KOPT-K1 (cell line): ENCODE results near the gene CHRDL2.
"Not testable (repeated sequence)": the region's sequence is repeated elsewhere in the genome, so short reads cannot be mapped to it uniquely, and the experiment has no call there.

ENCODE experiments used
- H3K27ac ChIP-seq: fragments of 200-600 bp; sonication (generic); 2 replicates; pipeline ENCODE4 v1.5.1; 2016; ENCODE audit warnings: antibody characterized with exemption, mild to moderate bottlenecking, low read depth, low read length; ENCODE audit not compliant: poor library complexity, severe bottlenecking
- H3K36me3 ChIP-seq: fragments of 200-600 bp; sonication (generic); 2 replicates; pipeline ENCODE4 v1.5.1; 2017; ENCODE audit warnings: antibody characterized with exemption, mild to moderate bottlenecking, low read length, moderate library complexity; ENCODE audit not compliant: insufficient read depth
- H3K9me3 ChIP-seq: fragments of 200-600 bp; sonication (generic); 2 replicates; pipeline ENCODE4 v1.5.1; 2017; ENCODE audit warnings: antibody characterized with exemption, low read length, mild to moderate bottlenecking; ENCODE audit not compliant: insufficient read depth, poor library complexity, severe bottlenecking

CHRDL2 gene

DNA sequence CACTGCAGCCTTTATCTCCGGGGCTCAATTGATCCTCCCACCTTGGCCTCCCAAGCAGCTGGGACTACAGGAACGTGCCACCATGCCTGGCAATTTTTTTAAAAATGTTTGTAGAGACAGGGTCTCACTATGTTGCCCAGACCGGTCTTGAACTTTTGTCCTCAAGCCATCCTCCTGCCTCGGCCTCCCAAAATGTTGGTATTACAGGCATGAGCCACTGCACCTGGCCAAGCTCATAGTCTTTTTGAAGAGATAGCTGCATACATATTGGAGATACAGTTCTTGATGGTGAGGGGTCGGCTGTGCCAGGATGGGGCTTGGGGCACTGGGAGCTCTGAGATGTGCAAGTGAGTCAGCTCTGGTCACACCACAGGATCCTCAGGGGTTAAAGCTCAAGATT lies 53.2 kb downstream of the CHRDL2 start:
- H3K36me3 ChIP-seq: no peaks in the 10 kb centered on the region
- H3K27ac ChIP-seq: no peak overlapping the region
- no peaks in the 10 kb centered on the region for H3K9me3 ChIP-seq

DNA sequence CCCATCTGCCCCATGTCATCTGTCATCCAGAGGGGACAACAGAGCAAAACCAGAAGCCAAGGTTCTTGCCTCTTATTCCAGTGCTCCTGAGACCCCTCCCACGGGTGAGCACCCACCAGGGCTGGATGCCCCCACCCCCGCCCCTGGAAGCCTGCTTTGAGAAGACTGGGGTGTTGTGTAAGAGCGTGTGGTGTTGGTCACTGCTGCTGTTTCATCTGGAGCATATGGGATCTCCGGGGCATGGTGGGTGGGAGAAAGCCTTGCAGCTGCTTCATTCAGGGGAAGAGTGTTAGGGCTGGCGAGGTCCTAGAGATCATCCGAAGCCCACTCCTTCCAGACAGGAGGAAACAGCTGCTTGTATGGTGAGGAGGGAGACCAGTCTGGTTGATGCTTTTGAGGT lies 54.1 kb downstream of the CHRDL2 start:
- Histone ChIP-seq H3K27ac (no peak overlapping the region), H3K36me3 (no peaks in the 10 kb centered on the region), H3K9me3 (no peaks in the 10 kb centered on the region)

DNA sequence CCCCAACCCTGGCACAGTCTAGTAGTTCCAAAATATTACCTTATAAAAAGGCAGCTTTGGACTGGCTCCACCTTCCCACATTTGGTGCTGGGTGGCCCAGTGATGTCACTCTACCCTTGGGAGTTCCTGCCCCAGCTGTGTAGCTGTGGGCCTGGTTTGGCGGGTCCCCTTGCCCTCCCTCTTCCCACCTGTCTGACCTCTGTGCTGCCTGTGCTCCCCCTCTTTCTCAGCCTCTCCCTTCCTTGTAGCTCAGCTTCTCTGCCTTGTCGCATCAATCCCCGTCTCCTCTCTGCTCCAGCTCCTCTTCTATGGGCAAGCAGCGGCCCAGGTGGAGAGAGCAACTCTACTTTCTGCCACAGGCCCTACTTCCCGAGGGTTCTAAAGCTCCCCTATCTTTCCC lies 54.6 kb downstream of the CHRDL2 start:
- Histone ChIP-seq H3K36me3 (no peaks in the 10 kb centered on the region), H3K9me3 (no peaks in the 10 kb centered on the region), H3K27ac (no peak overlapping the region)

DNA sequence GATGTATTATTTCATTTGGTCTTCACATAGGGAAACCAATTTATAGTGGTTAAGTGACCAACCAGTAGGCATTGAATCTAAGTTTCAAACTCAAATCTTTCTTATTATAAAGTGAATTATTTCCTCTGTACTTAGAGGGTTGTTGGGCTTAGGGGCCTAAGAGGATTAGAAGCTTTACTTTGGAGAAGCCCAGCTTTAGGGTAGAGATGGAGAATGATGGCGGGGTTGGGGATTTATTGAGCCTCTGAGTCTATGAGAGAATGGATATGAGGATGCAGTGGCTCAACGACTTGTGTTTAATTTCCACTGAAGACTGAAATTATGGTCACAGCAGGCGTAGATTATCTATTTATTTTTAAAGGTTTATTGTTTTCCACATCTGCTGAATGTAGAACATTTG lies 55.5 kb downstream of the CHRDL2 start:
- no peaks in the 10 kb centered on the region for H3K9me3 ChIP-seq
- H3K36me3 ChIP-seq: no peaks in the 10 kb centered on the region
- H3K27ac ChIP-seq: no peak overlapping the region

DNA sequence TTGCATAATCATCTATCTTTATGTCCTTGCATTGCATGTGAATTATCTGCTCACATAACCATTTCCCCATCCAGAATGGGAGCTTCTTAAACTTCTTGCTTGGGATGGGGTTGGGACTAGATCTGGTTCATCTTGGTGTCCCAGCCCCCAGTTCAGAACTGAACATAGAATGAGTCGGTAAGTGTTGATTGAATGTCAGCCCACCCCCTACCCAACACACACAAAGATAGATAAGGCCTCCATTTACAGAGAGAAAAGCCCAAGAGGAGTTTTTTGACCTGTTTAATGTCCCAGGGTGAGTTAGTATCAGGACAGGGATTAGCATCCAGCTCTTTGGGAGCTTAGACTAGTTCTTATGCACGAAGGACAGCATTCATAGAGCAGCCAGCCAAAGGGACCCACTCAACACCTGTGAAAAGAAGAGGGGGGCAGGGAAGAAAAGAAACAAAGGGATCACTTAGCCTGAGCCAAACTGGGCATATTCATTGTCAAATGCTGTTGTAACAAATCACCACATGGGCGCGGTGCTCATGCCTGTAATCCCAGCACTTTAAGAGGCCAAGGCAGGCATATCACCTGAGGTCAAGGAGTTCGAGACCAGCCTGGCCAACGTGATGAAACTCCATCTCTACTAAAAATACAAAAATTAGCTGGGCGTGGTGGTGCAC lies 57.4 kb downstream of the CHRDL2 start:
- no peaks in the 10 kb centered on the region for H3K9me3 ChIP-seq
- H3K27ac ChIP-seq: no peak overlapping the region
- no peaks in the 10 kb centered on the region for H3K36me3 ChIP-seq

GRCh38 chr11:74672956-74673692 lies 58.1 kb downstream of the CHRDL2 start:
- no peak overlapping the region for H3K27ac ChIP-seq
- H3K9me3 ChIP-seq: no peaks in the 10 kb centered on the region
- H3K36me3 ChIP-seq: no peaks in the 10 kb centered on the region

DNA sequence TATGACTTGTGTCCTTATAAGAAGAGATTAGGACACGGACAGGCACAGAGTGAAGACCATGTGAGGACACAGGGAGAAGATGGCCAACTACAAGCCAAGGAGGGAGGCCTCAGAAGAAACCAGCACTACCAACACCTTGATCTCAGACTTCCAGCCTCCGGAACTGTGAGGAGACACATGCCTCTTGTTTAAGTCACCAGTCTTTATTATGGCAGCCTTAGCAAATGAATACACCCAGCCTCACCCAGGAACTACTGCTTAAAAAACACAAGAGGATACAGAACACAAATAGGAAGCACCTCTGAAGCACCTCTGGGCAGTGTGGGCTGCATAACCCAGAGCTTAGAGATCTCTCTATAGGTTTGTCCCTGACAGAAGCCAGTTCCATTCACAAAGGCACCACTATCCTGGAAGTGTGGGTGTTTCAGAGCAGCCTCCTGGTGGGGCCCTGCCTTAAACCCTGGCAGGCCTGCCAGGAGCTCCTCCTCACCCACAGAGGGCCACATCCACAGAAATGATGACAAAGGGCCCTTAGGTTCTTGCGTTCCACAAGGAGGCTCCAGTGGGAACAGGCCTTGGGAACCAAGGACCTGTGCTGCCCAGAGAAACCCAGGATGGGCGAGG lies 58.8 kb downstream of the CHRDL2 start:
- no peak overlapping the region for H3K27ac ChIP-seq
- H3K9me3 ChIP-seq: no peaks in the 10 kb centered on the region
- H3K36me3 ChIP-seq: no peaks in the 10 kb centered on the region

DNA sequence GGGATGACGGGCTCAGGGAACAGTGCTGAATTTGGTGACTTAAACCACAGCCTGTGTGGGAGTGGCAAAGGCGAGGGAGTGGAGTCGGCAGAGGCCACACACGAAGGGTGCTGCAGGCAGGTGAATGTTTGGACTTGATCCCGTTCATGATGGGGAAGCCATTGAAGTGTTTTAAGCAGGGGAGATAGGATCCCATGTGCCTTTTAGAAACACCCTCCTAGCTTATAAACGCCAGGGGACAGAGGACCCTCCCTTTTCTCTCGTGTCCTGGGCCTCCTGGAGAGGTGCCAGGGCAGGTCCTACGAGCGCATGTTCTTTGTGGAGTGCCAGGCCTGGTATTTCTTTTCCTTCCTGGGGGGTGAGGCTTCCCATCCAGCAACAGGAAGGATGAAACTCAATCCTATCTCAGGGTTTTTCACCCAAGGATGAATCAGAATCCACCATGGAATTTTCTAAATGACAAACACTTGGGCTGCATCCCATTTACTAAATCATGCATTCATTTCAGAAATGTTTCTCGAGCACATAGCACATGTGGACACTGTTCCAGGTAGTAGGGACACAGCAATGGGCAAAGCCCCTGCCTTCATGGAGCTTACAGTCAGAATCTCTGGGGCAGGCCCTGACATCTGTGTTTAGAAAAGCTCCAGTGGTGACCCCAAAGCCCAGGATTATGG lies 59.6 kb downstream of the CHRDL2 start:
- H3K9me3 ChIP-seq: no peaks in the 10 kb centered on the region
- no peaks in the 10 kb centered on the region for H3K36me3 ChIP-seq
- H3K27ac ChIP-seq: no peak overlapping the region

DNA sequence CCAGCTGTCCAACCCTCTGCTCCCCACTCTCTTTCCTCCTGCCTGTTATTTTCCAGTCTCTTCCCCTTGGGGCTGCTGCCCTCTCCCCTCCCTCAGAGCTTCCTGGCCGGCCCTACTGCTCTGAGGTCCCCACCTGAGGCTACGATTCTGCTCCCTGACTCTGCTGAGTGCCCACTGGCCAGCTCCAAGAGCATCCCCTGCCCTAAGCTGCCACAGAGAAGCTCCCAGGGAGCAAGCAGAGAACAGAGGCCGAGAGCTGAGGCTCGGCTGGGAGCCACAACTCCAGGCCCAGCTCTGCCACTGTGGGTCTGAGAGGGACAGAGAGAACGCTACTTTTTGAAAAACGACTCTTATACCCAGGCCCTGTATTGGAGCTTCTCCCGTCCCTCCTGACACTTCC lies 61.1 kb downstream of the CHRDL2 start:
- Histone ChIP-seq H3K36me3 (no peaks in the 10 kb centered on the region), H3K27ac (no peak overlapping the region), H3K9me3 (no peaks in the 10 kb centered on the region)

DNA sequence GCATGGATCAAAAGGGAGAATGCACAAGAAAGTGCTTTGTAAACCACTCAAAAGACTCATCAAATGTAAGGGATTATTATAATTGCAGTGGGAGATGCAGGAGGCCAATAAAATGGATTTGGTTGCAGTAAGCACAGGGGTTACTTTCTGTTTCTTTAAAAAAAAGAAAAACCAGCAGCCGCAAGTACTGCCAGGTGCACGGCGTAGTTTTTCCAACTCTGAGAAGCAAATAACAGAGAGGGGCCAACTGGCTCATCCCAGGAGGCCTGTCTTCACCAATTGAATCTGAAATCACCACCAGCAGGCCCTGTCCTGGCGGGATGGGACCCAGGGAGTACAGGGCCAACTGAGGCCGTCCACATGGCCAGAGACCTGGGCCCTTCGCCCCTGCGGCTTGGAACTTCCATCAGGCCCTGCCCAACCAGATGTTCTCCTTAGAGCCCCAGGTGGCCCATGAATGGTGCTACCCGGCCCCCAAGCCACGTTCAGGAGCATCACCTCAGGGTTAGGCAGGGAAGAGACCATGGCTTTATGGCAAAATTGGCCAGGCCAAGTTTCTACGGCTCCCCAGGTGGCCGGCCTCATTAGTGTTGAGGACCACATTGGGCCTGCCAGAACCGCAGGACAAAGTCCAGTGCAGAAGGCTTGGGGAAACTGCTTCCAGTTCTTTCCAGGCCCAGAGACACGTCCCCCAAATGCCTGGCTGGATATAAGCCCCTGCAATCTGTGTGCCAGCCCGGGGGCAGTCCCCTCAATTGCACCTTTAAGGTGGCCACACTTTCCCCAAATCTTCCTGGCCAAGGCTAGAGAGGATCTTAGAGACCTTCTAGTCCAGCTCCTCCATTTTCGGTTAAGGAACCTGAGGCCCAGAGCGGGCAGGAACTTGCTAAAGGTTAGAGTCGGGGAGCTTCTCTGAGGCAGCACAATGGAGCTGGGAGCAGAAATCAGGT lies 61.7 kb downstream of the CHRDL2 start:
- Histone ChIP-seq H3K9me3 (no peaks in the 10 kb centered on the region), H3K36me3 (no peaks in the 10 kb centered on the region), H3K27ac (no peak overlapping the region)

- Histone ChIP-seq H3K9me3 (peaks cover 22% of the 10 kb centered on the region), H3K36me3 (peaks cover 22% of the 10 kb centered on the region), H3K27ac (no peak overlapping the region)
Measured at GRCh38 chr11:74663315-74663714, 67.9 kb downstream of the CHRDL2 start.

DNA sequence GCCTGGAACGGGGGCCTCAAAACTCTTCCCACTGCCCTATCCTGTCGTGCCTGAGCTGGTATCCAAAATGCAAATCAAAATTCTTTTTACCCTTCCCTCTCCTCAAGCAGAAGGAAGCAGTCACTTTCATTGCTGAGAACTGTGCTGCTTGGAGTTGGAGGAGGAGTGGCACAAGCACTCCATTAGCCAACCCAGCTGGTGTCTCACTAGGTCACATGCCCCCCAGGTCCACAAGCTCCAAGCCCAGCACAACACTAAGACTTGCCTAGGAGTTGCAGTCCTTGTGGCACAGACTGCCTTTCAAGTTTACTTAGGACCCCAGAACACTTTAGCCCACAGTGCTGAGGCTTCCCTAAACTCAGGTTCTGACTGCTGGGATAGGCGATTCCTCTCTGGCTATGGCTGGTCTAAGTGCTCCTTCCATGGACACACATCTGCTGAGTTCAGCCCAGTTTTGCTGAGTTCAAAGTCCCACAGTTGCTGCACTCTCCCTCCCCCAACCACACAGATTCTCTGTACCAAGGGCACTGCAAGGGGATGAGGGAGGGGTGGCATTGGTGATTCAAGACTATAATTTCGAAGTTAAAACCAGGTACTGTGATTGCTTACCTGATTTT lies 68.6 kb downstream of the CHRDL2 start:
- Histone ChIP-seq H3K36me3 (peaks cover 22% of the 10 kb centered on the region), H3K27ac (no peak overlapping the region), H3K9me3 (peaks cover 29% of the 10 kb centered on the region)

GRCh38 chr11:74659124-74659523 lies 72.1 kb downstream of the CHRDL2 start:
- H3K27ac ChIP-seq: not testable (repeated sequence)
- H3K36me3 ChIP-seq: peaks cover 33% of the 10 kb centered on the region
- H3K9me3 ChIP-seq: peaks cover 29% of the 10 kb centered on the region

GRCh38 chr11:74654976-74655375 lies 76.2 kb downstream of the CHRDL2 start:
- peaks cover 53% of the 10 kb centered on the region for H3K36me3 ChIP-seq
- no peak overlapping the region for H3K27ac ChIP-seq
- H3K9me3 ChIP-seq: peaks cover 23% of the 10 kb centered on the region
